Thyroid gland (tissue), 4 donors: ENCODE results near the gene RPL28. TPM values are rescaled to one million over a fixed set of nuclear protein-coding genes. Genes with fewer than 3 reads are reported as not detected.

ENCODE experiments used
- DNase-seq, 2 donors: peaks; one replicate each; pipeline ENCODE4 v3.0.0-alpha.2; 2019
- H3K27ac ChIP-seq, 3 donors: fragments of 200-600 bp; sonication (generic); 1 replicate in 2 of 3; 2 replicates in 1 of 3; pipeline ENCODE4 v1.5.1; 2016 to 2019; ENCODE audit warnings: mild to moderate bottlenecking in 1 of 3, moderate library complexity in 1 of 3
- H3K27me3 ChIP-seq: fragments of 200-600 bp; sonication (generic); one replicate; pipeline ENCODE4 v1.5.1; 2019
- H3K36me3 ChIP-seq, 2 donors: fragments of 200-600 bp; sonication (generic); one replicate each; pipeline ENCODE4 v1.5.1; 2016 to 2019
- H3K4me1 ChIP-seq, 2 donors: fragments of 200-600 bp; sonication (generic); one replicate each; pipeline ENCODE4 v1.5.1; 2017 to 2019
- H3K4me3 ChIP-seq, 3 donors: fragments of 200-600 bp; sonication (generic); replicated peaks in 1 of 3; 1 replicate in 2 of 3; 2 replicates in 1 of 3; pipeline ENCODE4 v1.5.1; 2016; ENCODE audit warnings: mild to moderate bottlenecking in 1 of 3
- H3K9me3 ChIP-seq: fragments of 200-600 bp; sonication (generic); one replicate; pipeline ENCODE4 v1.5.1; 2017
- POLR2A ChIP-seq, 2 donors: fragments of 450-650 bp; IDR thresholded peaks; one replicate each; pipeline ENCODE4 v1.6.1; 2017; ENCODE audit warnings: antibody characterized with exemption in 2 of 2, mild to moderate bottlenecking in 2 of 2, moderate library complexity in 1 of 2
- WGBS, 2 donors: methylation state at CpG; one replicate each; pipeline ENCODE4 v1.1.5; 2017; 5-methylcytosine and 5-hydroxymethylcytosine counted together
- intact Hi-C: fragments of 100-400 bp; cut with DNase I; formaldehyde crosslinking; loops from one replicate; pipeline ENCODE4 v1.15.1; 2023
- total RNA-seq, 4 donors: library from RNA; depleted of rRNA; stranded (reverse); fragments of >200 nt; gene quantifications; one replicate each; pipeline ENCODE4 v1.2.3, GENCODE V29; 2016
- TF ChIP-seq, protein P1 (sequence below), 6 experiments: fragments of 200-600 bp in 3 of 6; fragments of 450-650 bp in 3 of 6; sonication (generic) in 3 of 6; IDR thresholded peaks; one replicate each; pipeline ENCODE4 v1.5.1; 2016 to 2019; ENCODE audit warnings: antibody characterized with exemption in 6 of 6, mild to moderate bottlenecking in 2 of 6, inconsistent platforms in 1 of 6, moderate library complexity in 1 of 6

Gene RPL28
- total RNA-seq, 4 donors from 2014 or later = 156 to 404 (median 205) TPM

DNA sequence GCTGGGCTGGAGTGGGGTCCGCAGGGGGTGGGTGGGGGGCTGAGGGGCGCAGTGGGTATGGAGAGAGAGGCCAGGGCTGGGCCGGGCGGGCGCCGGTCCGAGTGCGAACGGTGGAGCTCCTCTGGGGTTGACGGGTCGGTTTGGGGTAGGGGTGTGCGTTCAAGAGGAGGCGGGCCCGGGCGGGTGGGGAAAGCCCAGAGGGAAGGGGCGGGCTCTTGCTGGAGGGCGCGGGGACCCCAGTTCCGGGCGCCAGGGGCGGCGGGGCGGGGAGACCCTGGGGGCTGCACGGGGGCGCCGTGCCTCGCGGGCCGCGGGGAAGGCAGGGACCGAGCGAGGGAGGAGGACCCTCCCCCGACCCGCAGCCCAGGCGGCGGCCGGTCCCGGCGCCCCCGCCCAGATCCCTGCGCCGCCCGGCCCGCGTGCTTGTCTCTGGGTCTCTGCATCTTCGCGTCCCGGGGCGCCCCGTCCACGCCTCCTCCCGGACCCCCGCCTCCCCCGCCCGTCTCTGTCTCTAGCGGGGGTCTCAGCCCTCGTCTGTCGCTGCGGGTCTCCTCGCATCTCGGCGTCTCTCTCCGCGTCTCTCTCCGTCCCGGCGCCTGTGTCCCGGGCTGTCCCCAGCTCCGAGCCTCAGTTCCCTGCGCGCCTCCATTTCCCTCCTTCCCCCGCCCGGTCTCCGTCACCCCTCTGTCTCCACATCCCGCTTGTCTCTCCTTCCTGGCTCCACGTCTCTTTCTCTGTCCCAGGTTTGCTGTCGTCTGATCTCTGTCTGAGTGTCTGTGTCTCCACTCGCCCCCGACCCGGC lies 65.6 kb downstream of the RPL28 start:
- H3K27me3 ChIP-seq = peaks cover 9% of the 10 kb centered on the region
- TF ChIP-seq, protein P1, sequence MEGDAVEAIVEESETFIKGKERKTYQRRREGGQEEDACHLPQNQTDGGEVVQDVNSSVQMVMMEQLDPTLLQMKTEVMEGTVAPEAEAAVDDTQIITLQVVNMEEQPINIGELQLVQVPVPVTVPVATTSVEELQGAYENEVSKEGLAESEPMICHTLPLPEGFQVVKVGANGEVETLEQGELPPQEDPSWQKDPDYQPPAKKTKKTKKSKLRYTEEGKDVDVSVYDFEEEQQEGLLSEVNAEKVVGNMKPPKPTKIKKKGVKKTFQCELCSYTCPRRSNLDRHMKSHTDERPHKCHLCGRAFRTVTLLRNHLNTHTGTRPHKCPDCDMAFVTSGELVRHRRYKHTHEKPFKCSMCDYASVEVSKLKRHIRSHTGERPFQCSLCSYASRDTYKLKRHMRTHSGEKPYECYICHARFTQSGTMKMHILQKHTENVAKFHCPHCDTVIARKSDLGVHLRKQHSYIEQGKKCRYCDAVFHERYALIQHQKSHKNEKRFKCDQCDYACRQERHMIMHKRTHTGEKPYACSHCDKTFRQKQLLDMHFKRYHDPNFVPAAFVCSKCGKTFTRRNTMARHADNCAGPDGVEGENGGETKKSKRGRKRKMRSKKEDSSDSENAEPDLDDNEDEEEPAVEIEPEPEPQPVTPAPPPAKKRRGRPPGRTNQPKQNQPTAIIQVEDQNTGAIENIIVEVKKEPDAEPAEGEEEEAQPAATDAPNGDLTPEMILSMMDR (IDR thresholded peaks at IDR 0.05) = no peak
- TF ChIP-seq POLR2A (IDR thresholded peaks at IDR 0.05) = no peak
- no peak overlapping the region for H3K27ac ChIP-seq
- no peak for DNase-seq
- 1% methylated on average over 20 to 52 of the region's 80 CpGs for WGBS, 2 donors
- H3K36me3 ChIP-seq = peaks cover 9 to 10% of the 10 kb centered on the region in 2 donors
- H3K4me3 ChIP-seq = peak overlapping the region in 1 of 3 donors; percentile 14
- H3K9me3 ChIP-seq = no peaks in the 10 kb centered on the region
- H3K4me1 ChIP-seq = peaks cover 0 to 22% of the 10 kb centered on the region in 2 donors
- intact Hi-C loops = no loop called here

DNA sequence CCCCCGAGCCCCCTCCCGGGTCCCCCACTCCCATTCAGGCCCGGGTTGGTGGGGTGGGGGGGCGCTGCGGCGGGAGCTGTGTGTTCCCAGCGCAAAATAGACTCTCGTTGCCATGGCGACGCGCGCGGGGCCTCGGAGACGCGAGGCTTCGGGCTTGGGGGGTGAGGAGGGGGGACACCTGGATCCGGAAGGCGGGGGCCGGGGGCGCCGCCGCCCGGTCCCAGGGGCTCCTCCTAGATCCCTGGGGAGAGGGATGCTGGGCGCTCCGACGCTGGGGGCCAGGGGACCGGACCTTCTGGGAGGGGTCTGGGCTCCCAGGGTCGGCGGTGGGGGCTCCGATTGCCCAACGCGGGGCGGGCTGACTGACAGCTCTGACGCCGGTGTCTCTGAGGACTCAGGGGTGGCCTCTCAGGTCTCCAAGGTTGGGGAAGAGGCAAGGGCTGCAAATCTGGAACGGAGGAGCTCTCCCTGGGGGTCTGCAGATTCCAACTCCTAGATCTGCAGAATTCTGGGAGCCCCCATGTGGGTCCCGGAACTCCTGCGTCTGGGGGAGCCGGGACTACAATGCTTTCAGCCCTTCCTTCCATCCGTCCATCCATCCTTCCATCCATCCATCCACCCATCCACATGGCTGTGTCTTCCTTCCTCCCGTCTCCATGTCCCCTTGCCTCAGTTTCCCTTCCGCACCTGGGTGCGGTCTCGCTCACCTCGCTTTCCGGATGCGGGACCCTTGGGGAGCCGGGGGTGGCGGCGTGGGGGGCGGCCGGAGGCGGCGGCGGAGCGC lies 66.4 kb downstream of the RPL28 start:
- 4 to 8% methylated on average over 23 to 29 of the region's 57 CpGs for WGBS, 2 donors
- peaks cover 9 to 10% of the 10 kb centered on the region in 2 donors for H3K36me3 ChIP-seq
- H3K27ac ChIP-seq = no peak overlapping the region
- TF ChIP-seq, protein P1 (IDR thresholded peaks at IDR 0.05) = no peak
- TF ChIP-seq POLR2A (IDR thresholded peaks at IDR 0.05) = no peak
- no peaks in the 10 kb centered on the region for H3K9me3 ChIP-seq
- intact Hi-C loops = no loop called here
- H3K27me3 ChIP-seq = peaks cover 9% of the 10 kb centered on the region
- no peak for DNase-seq
- H3K4me3 ChIP-seq = no peak overlapping the region
- peaks cover 0 to 22% of the 10 kb centered on the region in 2 donors for H3K4me1 ChIP-seq

Other genes with a start within 250 kb of the RPL28 start
- gene TNNT1, start 236.7 kb upstream of the RPL28 start, total RNA-seq = not detected
- not detected for gene TNNI3, start 228.2 kb upstream of the RPL28 start, total RNA-seq
- 1 to 10 TPM; 3.3 to 9.1 (median 5.5) TPM for gene DNAAF3, start 219.3 kb upstream of the RPL28 start, total RNA-seq
- gene SYT5, start 205.6 kb upstream of the RPL28 start, total RNA-seq = not detected
- 1 to 10 TPM in 1 of 4 donors, under 1 TPM in 2, not detected in 1; 0.11 to 2.6 (median 0.54) TPM for gene PTPRH, start 176.4 kb upstream of the RPL28 start, total RNA-seq
- gene TMEM86B, start 157.2 kb upstream of the RPL28 start, total RNA-seq = 1 to 10 TPM; 1.6 to 5.8 (median 2.9) TPM
- 10 to 100 TPM; 26.1 to 99.8 (median 54.2) TPM for gene PPP6R1, start 126.9 kb upstream of the RPL28 start, total RNA-seq
- gene HSPBP1, start 105.8 kb upstream of the RPL28 start, total RNA-seq = 10 to 100 TPM; 24.2 to 48.4 (median 31.2) TPM
- gene BRSK1, start 101.9 kb upstream of the RPL28 start, total RNA-seq = 1 to 10 TPM in 1 of 4 donors, under 1 TPM in 1, not detected in 2; 0.83 to 1.2 TPM
- gene TMEM150B, start 60.6 kb upstream of the RPL28 start, total RNA-seq = 1 to 10 TPM in 1 of 4 donors, not detected in 3; 1.3 TPM
- gene KMT5C, start 46.1 kb upstream of the RPL28 start, total RNA-seq = 10 to 100 TPM in 3 of 4 donors, 1 to 10 TPM in 1; 7.5 to 22.0 (median 15.4) TPM
- under 1 TPM in 1 of 4 donors, not detected in 3; 0.94 TPM for gene COX6B2, start 31.2 kb upstream of the RPL28 start, total RNA-seq
- gene GARIN5B, start 22.7 kb upstream of the RPL28 start, total RNA-seq = not detected
- not detected for gene IL11, start 15.5 kb upstream of the RPL28 start, total RNA-seq
- gene TMEM190, start 9.1 kb upstream of the RPL28 start, total RNA-seq = not detected
- gene TMEM238, start 1.6 kb upstream of the RPL28 start, total RNA-seq = 10 to 100 TPM in 3 of 4 donors, 1 to 10 TPM in 1; 6.3 to 73.5 (median 31.2) TPM
- 10 to 100 TPM in 2 of 4 donors, 1 to 10 TPM in 2; 5.7 to 13.3 (median 9.8) TPM for gene UBE2S, start 21.9 kb downstream of the RPL28 start, total RNA-seq
- gene SHISA7, start 57.4 kb downstream of the RPL28 start, total RNA-seq = not detected
- gene ISOC2, start 75.7 kb downstream of the RPL28 start, total RNA-seq = 100 to 1,000 TPM in 2 of 4 donors, 10 to 100 TPM in 2; 52.1 to 178 (median 100) TPM
- gene C19orf85, start 78.8 kb downstream of the RPL28 start, total RNA-seq = not detected
- 10 to 100 TPM in 2 of 4 donors, 1 to 10 TPM in 2; 2.1 to 12.0 (median 6.5) TPM for gene ZNF628, start 90.7 kb downstream of the RPL28 start, total RNA-seq
- gene NAT14, start 99.3 kb downstream of the RPL28 start, total RNA-seq = 10 to 100 TPM in 2 of 4 donors, 1 to 10 TPM in 2; 5.1 to 28.3 (median 12.2) TPM
- gene SSC5D, start 102.5 kb downstream of the RPL28 start, total RNA-seq = 1 to 10 TPM; 1.7 to 2.9 (median 2.2) TPM
- not detected for gene SBK2, start 151.2 kb downstream of the RPL28 start, total RNA-seq
- 10 to 100 TPM in 1 of 4 donors, under 1 TPM in 1, not detected in 2; 0.94 to 14.8 TPM for gene SBK3, start 159.6 kb downstream of the RPL28 start, total RNA-seq
- gene ZNF579, start 194.9 kb downstream of the RPL28 start, total RNA-seq = 1 to 10 TPM; 4.0 to 7.5 (median 6.6) TPM
- gene FIZ1, start 213.6 kb downstream of the RPL28 start, total RNA-seq = 10 to 100 TPM in 3 of 4 donors, 1 to 10 TPM in 1; 9.0 to 18.5 (median 14.0) TPM
- 10 to 100 TPM; 13.0 to 34.2 (median 28.9) TPM for gene ZNF524, start 214.4 kb downstream of the RPL28 start, total RNA-seq
- 10 to 100 TPM in 2 of 4 donors, 1 to 10 TPM in 2; 5.5 to 12.6 (median 9.1) TPM for gene ZNF865, start 219.7 kb downstream of the RPL28 start, total RNA-seq
- gene ZNF784, start 238.6 kb downstream of the RPL28 start, total RNA-seq = 10 to 100 TPM in 1 of 4 donors, 1 to 10 TPM in 3; 5.1 to 10.0 (median 8.7) TPM